ENCODE data around the gene KLK12.

The KLK12 gene

GRCh38 chr19:51006406-51006805, 28.4 kb downstream of the KLK12 start (continued):
- TF ChIP-seq CSRNP3 (CRISPR knock-in tag; IDR thresholded peaks at IDR 0.05) (no peak), ZNF70 (CRISPR knock-in tag; IDR thresholded peaks at IDR 0.05) (no peak)

GRCh38 chr19:51005248-51005647, 29.6 kb downstream of the KLK12 start:
- no peak for ATAC-seq
- no peak for TF ChIP-seq ARNTL (CRISPR knock-in tag; IDR thresholded peaks at IDR 0.05; ENCODE audit: borderline replicate concordance, low read depth)
- no peak for TF ChIP-seq PPARA (CRISPR knock-in tag; IDR thresholded peaks at IDR 0.05; ENCODE audit: borderline replicate concordance)
- TF ChIP-seq RARB (CRISPR knock-in tag; IDR thresholded peaks at IDR 0.05) = no peak
- TF ChIP-seq ESRRG (CRISPR knock-in tag; IDR thresholded peaks at IDR 0.05) = no peak
- no peak for TF ChIP-seq OSR1 (CRISPR knock-in tag; IDR thresholded peaks at IDR 0.05)
- TF ChIP-seq ISL1 (CRISPR knock-in tag; IDR thresholded peaks at IDR 0.05) = no peak
- no peak for TF ChIP-seq BACH2 (CRISPR knock-in tag; IDR thresholded peaks at IDR 0.05; ENCODE audit: borderline replicate concordance)
- no peak for TF ChIP-seq ZNF8 (CRISPR knock-in tag; IDR thresholded peaks at IDR 0.05)
- TF ChIP-seq TCF4 (CRISPR knock-in tag; IDR thresholded peaks at IDR 0.05; ENCODE audit: borderline replicate concordance) = no peak
- TF ChIP-seq TOX (CRISPR knock-in tag; IDR thresholded peaks at IDR 0.05; ENCODE audit: borderline replicate concordance) = no peak
- TF ChIP-seq ZC3H10 (CRISPR knock-in tag; IDR thresholded peaks at IDR 0.05) = no peak
- no peak for TF ChIP-seq CREB5 (CRISPR knock-in tag; IDR thresholded peaks at IDR 0.05; ENCODE audit: low read depth)
- TF ChIP-seq ZNF70 (CRISPR knock-in tag; IDR thresholded peaks at IDR 0.05) = no peak
- TF ChIP-seq TSHZ2 (CRISPR knock-in tag; IDR thresholded peaks at IDR 0.05) = no peak
- TF ChIP-seq CSRNP3 (CRISPR knock-in tag; IDR thresholded peaks at IDR 0.05) = no peak
- TF ChIP-seq PATZ1 (CRISPR knock-in tag; IDR thresholded peaks at IDR 0.05; ENCODE audit: borderline replicate concordance) = no peak
- TF ChIP-seq ZNF565 (CRISPR knock-in tag; conservative IDR thresholded peaks at IDR 0.05; ENCODE audit: low read depth) = no peak
- no peak for TF ChIP-seq ZFP3 (CRISPR knock-in tag; IDR thresholded peaks at IDR 0.05)
- TF ChIP-seq CSDC2 (CRISPR knock-in tag; IDR thresholded peaks at IDR 0.05) = no peak
- no peak for TF ChIP-seq POU6F1 (CRISPR knock-in tag; IDR thresholded peaks at IDR 0.05; ENCODE audit: borderline replicate concordance, low read depth)

- no peak for ATAC-seq
- no peak for TF ChIP-seq BACH2 (CRISPR knock-in tag; IDR thresholded peaks at IDR 0.05; ENCODE audit: borderline replicate concordance)
- TF ChIP-seq ESRRG (CRISPR knock-in tag; IDR thresholded peaks at IDR 0.05) = no peak
- no peak for TF ChIP-seq SNAI2 (CRISPR knock-in tag; IDR thresholded peaks at IDR 0.05)
- no peak for TF ChIP-seq ZNF70 (CRISPR knock-in tag; IDR thresholded peaks at IDR 0.05)
- no peak for TF ChIP-seq ZFP30 (CRISPR knock-in tag; IDR thresholded peaks at IDR 0.05)
- TF ChIP-seq CSRNP3 (CRISPR knock-in tag; IDR thresholded peaks at IDR 0.05) = no peak
- TF ChIP-seq CREB5 (CRISPR knock-in tag; IDR thresholded peaks at IDR 0.05; ENCODE audit: low read depth) = no peak
- TF ChIP-seq ZNF8 (CRISPR knock-in tag; IDR thresholded peaks at IDR 0.05) = no peak
- no peak for TF ChIP-seq ISL1 (CRISPR knock-in tag; IDR thresholded peaks at IDR 0.05)
- no peak for TF ChIP-seq CSDC2 (CRISPR knock-in tag; IDR thresholded peaks at IDR 0.05)
- no peak for TF ChIP-seq OSR1 (CRISPR knock-in tag; IDR thresholded peaks at IDR 0.05)
- TF ChIP-seq TCF4 (CRISPR knock-in tag; IDR thresholded peaks at IDR 0.05; ENCODE audit: borderline replicate concordance) = no peak
- no peak for TF ChIP-seq TOX (CRISPR knock-in tag; IDR thresholded peaks at IDR 0.05; ENCODE audit: borderline replicate concordance)
- no peak for TF ChIP-seq PPARA (CRISPR knock-in tag; IDR thresholded peaks at IDR 0.05; ENCODE audit: borderline replicate concordance)
- TF ChIP-seq ZFP3 (CRISPR knock-in tag; IDR thresholded peaks at IDR 0.05) = no peak
- TF ChIP-seq RARB (CRISPR knock-in tag; IDR thresholded peaks at IDR 0.05) = no peak
Measured at GRCh38 chr19:51003316-51003715, 31.5 kb downstream of the KLK12 start.
